Iris pigment epithelial cell (primary cell): ENCODE data around the gene CSNK1D.
A peak's percentile ranks its signal among the peaks of the same experiment; 100 is the strongest.

Experiments used
- DNase-seq: peaks from one replicate; pipeline ENCODE4 v3.0.0-alpha.2; 2011; ENCODE audit warnings: low read depth

Gene CSNK1D

DNA sequence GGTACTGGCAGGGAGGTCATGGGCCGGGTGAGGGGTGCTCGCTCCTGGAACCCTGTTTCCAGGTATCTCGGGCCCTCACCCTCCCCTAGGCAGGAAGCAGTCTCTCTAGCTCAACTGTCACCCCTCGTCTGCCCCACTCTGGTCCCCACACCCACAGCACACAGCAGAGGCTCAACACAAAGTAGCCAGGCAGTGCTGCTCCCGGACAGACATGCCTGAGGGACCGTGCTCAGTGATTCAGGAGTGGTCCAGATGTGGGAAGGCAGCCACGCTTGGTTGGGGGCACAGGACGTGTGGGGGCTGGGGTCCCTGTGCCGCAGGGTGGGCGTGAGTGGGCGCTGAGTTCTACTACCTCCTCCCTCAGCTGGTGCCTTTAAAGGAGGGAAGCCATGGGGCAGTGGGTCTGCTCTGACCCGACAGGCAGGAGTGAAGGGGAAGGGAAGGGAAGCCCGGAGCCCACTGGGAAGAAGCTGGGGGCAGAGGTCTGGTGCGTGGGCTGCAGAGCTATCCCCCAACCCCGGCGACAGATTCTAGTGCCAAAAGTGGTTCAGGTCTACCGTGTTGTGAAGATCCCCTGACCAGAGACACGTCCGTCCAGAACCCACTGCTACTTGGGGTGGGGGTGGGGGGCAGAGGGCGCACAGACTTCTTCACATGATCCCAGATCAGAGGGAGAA lies 32.9 kb downstream of the CSNK1D start:
- no peak for DNase-seq

DNA sequence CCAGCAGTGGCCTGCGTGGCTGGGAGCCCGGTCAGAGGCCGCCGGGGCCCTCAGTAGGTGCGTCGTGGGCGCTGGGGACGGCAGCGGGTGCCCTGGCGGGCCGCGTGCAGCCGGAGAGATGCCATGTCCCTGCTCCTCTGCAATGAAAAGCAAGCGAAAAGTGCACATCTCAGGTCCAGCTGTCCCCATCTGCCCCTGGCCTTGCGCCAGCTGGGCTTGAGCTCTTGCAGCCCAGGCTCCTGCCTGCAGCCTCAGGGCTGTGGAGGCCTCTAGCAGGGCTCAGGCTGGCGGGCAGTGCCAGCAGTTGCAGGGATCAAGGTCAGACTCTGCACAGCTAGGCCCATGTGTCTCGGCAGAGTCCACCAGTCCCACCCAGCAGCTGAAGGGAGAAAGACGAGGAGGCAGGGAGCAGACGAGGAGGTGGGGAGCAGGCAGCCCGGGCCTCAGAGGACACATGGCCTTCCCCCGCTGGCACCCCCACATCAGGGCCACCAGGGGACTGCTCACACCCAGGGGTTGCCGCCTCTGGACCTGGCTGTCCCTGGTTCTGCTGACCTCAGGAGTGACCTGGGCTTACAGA lies 33.5 kb downstream of the CSNK1D start:
- no peak for DNase-seq

DNA sequence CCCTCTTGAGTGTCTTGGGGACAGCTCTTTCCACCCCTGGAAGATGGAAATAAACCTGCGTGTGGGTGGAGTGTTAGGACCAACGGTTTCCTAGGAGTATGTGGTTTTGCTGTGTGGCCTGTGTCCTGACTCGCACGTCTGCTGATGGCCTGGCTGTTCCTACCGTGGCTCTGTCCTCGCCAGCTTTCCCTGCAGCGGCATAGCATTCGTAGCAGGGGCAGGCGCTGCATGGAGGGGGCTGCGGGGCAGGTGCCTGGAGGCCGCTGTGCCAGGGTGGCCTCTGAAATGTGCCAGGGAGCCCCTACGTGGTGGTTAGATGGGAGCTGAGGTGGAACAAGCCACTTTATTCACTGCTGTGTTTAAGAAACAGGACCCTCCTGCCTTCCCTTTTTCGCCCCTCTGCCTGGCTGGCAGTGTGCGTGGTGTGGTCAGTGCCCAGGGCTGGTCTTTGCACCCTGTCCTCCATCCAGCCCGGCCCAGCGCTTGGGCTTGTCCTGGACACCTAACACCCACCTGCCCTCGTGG lies 34.0 kb downstream of the CSNK1D start:
- DNase-seq, result no peak

DNA sequence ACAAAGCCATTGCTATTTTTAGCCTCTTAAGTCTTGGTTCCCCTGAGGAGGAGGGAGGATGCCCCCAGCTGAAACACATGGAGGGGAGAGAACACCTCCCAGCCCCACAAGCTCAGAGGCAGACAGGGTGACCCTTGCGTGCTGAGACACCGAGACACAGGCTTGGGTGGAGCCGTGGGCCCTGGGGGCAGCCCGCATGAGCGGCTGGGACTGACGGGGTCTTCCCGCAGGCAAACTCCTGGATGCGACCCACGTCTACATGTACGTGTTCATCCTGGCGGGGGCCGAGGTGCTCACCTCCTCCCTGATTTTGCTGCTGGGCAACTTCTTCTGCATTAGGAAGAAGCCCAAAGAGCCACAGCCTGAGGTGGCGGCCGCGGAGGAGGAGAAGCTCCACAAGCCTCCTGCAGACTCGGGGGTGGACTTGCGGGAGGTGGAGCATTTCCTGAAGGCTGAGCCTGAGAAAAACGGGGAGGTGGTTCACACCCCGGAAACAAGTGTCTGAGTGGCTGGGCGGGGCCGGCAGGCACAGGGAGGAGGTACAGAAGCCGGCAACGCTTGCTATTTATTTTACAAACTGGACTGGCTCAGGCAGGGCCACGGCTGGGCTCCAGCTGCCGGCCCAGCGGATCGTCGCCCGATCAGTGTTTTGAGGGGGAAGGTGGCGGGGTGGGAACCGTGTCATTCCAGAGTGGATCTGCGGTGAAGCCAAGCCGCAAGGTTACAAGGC lies 34.9 kb downstream of the CSNK1D start:
- peak; percentile 95 for DNase-seq

DNA sequence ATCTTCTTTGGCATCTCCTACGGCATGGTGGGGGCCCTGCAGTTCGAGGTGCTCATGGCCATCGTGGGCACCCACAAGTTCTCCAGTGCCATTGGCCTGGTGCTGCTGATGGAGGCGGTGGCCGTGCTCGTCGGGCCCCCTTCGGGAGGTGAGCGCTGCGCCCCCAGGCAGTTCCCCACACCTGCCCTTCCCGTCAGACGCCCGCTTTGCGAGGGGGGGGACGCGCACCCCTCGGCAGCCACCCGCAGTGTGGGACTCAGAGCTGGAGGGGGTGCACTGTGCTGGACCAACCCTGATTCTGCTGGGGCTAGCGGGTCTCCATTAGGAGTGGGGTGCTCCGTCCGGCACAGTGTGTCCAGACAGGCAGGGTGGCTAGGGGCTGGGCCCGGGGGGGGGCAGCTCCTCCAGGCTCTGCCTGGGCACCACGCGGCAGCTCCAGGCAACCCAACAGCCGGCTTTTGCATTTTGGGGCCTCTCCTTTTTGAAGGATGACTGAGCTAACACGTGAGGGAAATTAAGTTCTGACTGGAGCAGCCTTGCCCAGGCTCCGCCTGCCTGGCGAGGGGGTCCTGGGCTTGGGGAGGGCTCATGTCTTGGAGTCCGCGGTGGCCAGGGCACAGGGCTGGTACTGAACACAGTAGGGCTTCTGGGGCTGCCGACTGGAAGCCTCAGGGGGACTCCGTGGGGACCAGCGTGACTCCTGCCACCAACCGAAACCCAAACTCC lies 35.6 kb downstream of the CSNK1D start:
- DNase-seq, result no peak

DNA sequence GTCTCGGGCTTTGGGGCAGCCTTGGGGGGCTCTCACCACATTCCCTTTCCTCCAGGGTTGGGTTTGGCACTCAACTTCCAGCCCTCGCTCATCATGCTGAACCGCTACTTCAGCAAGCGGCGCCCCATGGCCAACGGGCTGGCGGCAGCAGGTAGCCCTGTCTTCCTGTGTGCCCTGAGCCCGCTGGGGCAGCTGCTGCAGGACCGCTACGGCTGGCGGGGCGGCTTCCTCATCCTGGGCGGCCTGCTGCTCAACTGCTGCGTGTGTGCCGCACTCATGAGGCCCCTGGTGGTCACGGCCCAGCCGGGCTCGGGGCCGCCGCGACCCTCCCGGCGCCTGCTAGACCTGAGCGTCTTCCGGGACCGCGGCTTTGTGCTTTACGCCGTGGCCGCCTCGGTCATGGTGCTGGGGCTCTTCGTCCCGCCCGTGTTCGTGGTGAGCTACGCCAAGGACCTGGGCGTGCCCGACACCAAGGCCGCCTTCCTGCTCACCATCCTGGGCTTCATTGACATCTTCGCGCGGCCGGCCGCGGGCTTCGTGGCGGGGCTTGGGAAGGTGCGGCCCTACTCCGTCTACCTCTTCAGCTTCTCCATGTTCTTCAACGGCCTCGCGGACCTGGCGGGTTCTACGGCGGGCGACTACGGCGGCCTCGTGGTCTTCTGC lies 36.3 kb downstream of the CSNK1D start:
- DNase-seq, result no peak

DNA sequence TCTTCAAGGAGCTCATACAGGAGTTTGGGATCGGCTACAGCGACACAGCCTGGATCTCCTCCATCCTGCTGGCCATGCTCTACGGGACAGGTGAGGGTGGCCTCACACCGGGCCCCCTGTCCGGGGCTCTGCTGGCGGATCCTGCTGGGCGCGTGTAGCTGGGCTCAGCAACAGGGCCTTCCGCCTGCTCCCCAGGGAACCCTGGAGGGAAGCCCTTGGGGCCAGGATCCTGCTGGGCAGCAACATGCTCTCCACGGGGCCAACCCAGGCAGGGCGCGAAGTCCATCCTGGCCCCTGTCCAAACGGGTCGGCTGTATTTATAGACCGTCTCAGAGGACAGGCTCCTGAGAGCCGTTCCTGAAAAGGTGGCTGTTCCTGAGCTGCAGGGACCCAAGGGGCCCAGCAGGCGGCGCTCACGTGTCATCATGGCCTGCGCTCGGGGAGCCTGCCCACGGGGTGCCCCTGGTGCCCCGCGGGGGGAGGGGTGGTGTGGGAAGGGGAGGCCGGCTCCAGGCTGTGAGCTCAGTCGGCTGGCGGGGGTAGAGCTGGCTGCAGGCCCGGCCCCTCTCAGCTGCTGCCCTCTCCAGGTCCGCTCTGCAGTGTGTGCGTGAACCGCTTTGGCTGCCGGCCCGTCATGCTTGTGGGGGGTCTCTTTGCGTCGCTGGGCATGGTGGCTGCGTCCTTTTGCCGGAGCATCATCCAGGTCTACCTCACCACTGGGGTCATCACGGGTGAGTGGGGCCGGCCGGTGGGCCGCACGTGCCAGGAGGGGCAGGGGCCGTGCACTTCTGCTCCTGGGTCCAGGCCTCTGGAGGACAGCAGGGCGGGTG lies 37.1 kb downstream of the CSNK1D start:
- DNase-seq, result no peak

DNA sequence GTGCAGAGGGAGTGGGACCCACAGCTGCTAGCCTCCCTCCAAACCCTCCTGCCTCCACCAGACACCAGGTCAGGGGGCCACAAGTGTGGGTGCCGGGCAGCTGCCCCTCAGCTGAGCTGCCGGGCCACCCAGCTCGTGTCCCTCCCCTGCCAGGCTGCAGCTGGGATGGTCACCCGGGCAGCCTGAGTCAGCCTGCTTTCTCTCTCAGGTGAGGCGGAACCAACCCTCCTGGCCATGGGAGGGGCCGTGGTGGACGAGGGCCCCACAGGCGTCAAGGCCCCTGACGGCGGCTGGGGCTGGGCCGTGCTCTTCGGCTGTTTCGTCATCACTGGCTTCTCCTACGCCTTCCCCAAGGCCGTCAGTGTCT lies 37.7 kb downstream of the CSNK1D start:
- no peak for DNase-seq

DNA sequence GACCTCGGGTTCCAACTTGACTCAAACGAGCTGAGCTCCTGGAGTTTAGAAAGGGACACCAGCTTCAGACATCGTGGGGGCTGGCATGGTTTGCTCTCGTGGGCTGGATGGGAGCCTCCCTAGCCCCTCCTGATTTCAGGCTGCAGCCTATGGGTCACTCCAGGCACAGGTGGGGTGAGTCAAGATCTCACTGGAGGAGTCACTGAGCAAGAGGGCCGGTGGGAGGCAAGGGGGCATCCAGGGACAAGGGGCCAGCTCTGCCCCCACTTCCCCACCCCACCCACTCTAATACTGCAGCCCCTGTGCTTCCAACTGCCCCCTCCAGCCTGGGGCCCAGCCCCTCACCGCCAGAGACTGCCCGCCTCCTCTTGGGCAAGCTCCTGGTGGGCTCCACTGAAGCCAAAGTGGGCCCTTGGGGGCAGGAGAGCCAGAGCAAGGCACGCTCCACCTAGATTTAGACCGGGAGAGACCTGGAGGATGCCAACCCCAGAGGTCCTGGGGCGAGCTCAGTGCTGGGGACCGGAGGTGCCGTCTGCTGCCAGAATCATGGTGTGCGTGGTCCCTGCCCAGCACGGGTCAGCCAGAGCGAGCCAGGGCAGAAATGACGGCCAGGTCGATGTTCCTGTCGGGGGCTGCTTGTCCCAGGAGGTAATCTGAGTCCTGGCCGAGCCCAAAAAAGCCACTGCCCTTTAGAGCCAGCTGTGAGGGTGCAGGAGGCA lies 38.3 kb downstream of the CSNK1D start:
- DNase-seq, result no peak

DNA sequence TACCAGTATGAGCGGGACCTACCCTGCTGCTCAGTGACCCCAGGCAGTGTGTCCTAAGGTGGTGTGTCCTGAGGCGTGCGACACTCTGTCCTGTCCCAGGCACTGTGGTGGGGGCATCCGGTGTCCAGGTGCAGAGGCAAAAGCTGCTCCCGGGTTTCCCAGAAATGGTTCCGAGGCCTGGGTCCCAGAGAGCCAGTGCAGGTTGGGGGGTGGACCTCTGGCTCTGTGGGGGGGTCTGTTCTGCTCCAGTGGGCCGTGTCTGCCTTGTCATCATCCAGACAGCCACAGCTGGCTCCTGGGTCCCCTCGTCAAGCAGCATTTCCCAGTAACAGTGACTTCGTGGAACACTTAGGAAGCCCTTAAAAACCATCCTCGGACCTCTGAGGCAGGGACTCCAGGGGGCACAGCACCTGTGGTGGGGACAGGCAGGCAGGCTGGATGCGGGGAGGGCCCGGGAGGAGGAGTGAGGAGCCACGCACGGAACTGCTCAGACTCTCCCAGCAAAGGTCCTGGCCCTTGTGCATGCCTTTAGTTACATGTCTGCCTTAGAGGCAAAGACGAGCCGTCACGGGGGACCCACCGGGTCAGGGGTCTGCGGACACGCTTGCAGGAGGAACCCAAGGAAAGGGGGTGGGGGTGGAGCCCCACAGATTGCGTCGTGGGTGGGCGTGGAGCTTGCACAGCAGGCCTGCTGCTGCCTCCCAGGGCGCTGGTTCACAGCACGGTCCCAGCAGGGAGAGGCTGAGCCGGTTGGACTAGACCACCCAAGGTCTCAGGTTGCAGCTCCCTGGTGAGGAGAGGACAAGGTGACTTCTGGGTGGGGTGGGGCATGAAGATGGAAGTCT lies 39.1 kb downstream of the CSNK1D start:
- no peak for DNase-seq

DNA sequence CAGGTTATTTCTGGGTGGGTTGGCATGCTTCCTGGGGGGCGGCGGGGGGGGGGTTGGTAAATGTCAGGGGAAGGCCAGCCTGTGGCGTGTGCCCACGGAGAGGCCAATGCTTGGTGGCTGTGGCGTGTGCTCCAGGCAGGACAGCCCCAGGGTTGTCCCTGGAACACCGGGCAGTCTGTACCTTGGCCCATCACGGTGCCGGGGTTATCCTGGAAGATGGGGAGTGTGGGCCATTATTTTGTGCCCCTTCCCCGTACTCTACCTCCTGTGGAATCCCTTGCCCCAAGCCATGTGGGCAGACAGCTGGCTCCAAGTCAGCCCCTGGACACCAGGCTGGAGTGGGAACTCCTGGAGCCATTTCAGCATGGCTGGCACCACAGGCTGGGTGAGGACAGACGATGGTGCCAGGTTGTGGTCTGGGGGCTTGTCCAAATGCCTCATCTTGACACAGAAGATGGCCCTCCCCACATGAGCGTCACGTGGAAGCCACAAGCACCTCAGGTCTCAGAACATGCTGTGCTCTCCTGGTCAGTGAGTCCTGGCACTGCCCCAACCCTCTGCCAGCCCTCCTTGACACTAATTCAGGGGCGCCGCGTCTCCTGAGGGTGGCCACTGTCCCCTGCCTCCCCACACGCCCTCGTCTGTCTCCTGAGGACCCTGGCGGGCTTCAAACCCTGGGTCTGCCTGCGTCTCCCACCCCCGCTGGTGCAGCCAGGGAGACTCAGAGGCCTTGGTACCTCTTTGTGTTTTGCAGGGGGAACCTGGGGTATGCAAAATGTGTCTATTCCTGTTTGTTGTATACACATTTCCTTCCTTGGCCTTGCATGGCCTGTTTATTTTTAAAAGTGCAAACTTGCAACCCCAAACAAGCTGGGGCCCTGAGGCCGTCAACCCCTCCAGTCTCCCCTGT lies 40.4 kb downstream of the CSNK1D start:
- DNase-seq, result no peak

DNA sequence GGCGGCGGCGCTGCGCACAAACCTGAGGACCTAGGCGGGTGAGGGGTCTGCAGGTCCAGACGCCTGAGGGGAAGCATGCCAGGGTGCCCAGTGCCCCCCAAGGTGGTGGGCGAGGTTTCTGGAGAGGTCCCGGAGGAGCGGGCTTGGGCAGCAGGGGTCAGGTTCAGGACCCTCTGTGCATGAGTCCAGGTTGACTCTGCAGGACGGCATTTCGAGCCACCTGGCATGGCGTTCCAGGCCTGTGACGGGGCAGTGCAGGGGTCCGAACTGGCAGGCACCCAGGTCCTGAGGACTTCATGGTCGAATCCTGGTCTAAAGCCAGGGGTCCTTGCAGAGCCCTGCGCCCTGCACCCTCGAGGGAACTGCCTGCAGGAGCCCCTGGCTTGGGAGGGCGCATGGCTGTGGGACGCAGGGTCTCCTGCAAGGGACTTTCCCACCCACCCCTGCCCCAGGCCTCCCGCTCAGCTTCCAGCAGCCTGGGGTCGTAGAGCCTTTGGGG lies 41.1 kb downstream of the CSNK1D start:
- DNase-seq, result no peak

DNA sequence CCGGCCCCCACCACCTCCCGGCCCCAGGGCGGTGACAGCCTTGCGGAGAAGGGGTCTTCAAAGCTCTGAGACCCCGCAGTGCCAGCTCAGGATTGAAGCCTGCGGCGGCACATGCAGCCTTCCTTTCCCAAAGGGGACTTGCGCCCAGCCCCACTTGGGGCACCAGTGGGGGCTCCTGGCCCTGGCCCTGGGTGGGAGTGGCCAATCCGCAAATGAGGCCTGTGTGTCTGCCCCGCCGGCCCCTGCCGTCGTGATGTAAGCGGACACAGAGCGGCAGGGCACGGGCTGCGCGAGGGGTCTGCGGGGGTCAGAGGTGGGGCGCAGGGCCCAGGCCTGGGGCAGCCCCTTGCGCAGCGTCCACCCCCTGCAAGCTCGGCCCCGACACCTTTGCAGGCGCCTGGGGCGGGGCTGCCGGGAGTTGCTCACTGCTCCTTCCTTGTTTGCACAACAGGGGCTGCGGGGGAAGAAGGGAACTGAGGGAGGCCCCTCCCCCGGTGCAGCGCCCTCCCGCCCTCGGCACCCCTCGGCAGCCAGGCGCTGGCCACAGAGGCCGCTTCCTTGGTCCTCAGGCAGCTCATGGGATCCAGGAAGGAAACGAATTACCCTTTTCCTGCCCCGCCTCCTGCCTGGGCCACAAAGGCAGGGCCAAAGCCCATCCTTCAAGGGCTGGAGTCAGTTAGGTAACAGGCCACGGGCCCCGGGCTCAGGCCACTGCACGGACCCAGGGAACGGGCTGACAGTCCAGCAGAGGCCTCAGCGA lies 41.8 kb downstream of the CSNK1D start:
- DNase-seq, result peak; percentile 72

DNA sequence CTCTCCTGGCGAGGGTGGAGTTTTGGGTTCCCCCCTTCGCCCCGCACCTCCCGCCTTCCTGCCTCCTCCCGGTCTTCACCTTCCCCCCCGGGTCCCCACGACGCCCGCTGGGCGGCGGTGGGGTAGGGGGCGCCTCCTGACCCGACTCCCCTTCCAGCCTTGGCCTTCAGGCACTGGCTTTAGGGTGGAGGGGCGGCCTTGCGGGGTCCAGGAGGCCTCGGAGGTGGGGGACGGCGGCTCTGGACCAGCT lies 42.3 kb downstream of the CSNK1D start:
- no peak for DNase-seq

DNA sequence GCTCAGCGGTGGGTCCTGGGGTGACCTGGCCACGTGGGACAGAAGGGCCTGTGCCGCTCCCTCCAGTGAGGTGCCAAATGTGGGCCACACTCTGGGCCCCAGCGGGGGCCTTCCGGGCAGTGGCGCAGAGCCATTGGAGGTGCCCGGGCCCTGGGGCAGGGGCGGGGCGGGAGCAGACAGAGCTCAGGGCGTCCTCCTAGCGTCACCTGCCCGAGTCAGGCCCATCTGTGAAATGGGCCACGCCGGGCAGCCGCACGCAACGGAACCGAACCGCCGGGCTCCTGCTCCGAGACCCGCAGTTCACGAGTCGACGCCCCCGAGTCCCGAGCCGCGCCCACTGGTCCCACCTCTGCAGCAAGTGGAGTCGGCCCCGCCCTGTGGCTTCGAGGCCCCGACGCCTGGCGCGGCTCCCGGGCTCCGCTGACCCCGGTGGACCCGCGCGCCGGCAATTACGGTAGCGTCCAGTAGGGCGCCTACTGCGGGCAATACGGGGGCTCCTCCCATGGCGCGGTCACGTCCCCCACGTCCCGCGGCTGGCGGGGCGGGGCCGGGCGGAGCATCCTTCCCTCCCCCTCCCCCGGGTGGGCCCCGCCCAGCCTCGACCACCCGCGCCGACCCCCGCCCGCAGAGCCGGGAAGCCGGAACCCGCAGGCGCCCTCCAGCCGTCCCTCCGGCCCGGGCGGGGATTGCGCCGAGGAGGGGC lies 42.7 kb downstream of the CSNK1D start:
- peak; percentile 90 for DNase-seq

DNA sequence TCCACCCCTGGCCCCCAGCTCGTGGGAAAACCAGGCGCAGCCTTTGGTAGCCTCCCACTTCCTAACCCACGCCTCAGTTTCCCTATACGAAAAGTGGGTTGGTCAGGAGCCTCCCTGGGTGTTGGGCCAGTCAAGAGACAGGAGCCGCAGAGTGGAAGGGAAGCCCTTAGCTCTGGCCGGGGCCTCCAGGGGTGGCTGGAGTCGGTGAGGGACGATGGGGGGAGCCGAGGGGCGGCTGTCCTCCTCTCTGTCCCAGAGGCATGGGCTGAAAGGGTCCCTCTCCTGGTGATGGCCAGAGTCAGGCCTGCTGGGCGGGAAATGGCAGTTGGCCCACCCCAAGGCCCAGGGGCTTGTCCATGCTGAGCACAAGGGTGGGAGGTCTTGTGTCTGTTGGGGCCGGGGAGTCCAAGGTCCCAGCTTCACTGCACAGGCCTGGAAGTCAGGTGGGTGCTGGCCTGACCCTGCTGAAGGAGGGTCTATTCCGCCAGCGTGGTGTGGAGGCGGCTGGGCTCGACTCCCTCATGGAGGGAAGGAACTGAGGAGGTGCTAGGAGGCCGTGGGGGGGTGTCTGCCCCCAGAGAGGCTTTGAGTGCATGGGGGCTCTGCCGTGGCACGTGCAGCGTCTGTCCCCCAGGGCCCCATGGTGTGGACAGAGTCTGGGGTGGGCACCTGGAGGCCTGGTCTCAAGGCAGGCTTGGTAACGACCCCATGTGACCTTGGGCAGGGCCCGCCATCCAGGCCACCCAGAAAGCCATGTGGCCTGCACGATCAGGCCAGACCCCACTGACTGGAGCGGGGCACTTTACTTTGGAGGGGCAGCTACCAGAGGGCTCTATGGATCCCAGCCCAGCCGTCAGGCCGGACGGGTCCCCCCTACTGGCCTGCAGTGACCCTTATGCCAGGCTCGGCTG lies 43.5 kb downstream of the CSNK1D start:
- DNase-seq, result no peak
